OCI-LY3 (cell line): ENCODE results near the gene BRD1.

Source experiments
- H2AFZ ChIP-seq: fragments of 200-600, 300-600 bp; shearing (Covaris generic); 2 replicates; pipeline ENCODE4 v1.6.0; 2014; ENCODE audit warnings: antibody characterized with exemption, low read depth, low read length
- H3K27ac ChIP-seq: fragments of 200-600, 300-600 bp; sonication (generic); 2 replicates; pipeline ENCODE4 v1.5.1; 2014; ENCODE audit warnings: mild to moderate bottlenecking, low read length, moderate library complexity, mixed read lengths
- H3K27me3 ChIP-seq: fragments of 200-600, 300-600 bp; sonication (generic); 2 replicates; pipeline ENCODE4 v1.6.1; 2014; ENCODE audit warnings: low read depth, low read length, mixed read lengths
- H3K36me3 ChIP-seq: fragments of 200-600, 300-600 bp; sonication (generic); replicated peaks from 2 replicates; pipeline ENCODE3; 2014; ENCODE audit warnings: low read depth, low read length, mixed read lengths
- H3K4me1 ChIP-seq: fragments of 300-600, 200-600 bp; sonication (generic); 2 replicates; pipeline ENCODE4 v1.6.1; 2014; ENCODE audit warnings: low read length, mixed read lengths
- H3K4me2 ChIP-seq: fragments of 200-600, 300-600 bp; sonication (generic); 2 replicates; pipeline ENCODE4 v1.6.1; 2014; ENCODE audit warnings: low read length, mixed read lengths
- H3K4me3 ChIP-seq: fragments of 300-600, 200-600 bp; sonication (generic); 2 replicates; pipeline ENCODE4 v1.5.1; 2014; ENCODE audit warnings: antibody characterized with exemption, mild to moderate bottlenecking, low read length, moderate library complexity
- H3K79me2 ChIP-seq: fragments of 300-600, 200-600 bp; shearing (Covaris generic); 2 replicates; pipeline ENCODE4 v1.6.1; 2014; ENCODE audit warnings: mild to moderate bottlenecking, low read length, mixed read lengths
- H3K9ac ChIP-seq: fragments of 300-600, 200-600 bp; shearing (Covaris generic); 2 replicates; pipeline ENCODE4 v1.6.0; 2014; ENCODE audit warnings: mild to moderate bottlenecking, low read length, moderate library complexity
- H3K9me3 ChIP-seq: fragments of 200-600, 300-600 bp; shearing (Covaris generic); 2 replicates; pipeline ENCODE4 v1.6.1; 2014; ENCODE audit warnings: low read length, mixed read lengths; ENCODE audit not compliant: insufficient read depth
- H4K20me1 ChIP-seq: fragments of 200-600, 300-600 bp; sonication (generic); 2 replicates; pipeline ENCODE4 v1.6.1; 2016; ENCODE audit warnings: low read length, mixed read lengths; ENCODE audit not compliant: insufficient read depth
- EZH2phosphoT487 ChIP-seq: fragments of 200-600 bp; shearing (Covaris generic); IDR thresholded peaks from 2 replicates; pipeline ENCODE4 v1.6.1; 2018; ENCODE audit warnings: antibody characterized with exemption, mixed run types, low read depth
- TF ChIP-seq, protein P1 (sequence below): fragments of 200-600, 300-600 bp; sonication (generic); IDR thresholded peaks from 2 replicates; pipeline ENCODE4 v1.5.1; 2014; ENCODE audit warnings: antibody characterized with exemption, low read length, low read depth

The BRD1 gene

DNA sequence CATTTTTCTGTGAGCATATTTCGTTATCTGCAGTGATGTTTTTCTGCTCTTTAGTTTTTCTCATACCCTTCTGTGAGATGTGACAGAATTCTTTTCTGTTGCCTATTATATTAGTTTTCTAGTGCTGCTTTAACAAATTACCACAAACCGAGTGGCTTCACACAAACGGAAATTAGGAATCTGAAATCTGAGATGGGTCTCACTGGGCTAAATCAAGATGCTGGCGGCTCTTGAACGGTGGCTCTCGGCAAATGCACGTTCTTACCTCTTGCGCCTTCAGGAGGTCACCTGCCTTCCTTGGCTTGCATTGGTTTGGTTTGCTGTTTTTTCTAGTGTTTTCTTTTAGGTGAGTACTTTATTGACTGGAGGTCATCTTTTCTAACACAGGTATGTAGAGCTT is 39.0 kb upstream of the BRD1 start:
- Histone ChIP-seq H3K36me3 (peaks cover 43% of the 10 kb centered on the region), H3K4me2 (no peak overlapping the region), H3K9me3 (no peaks in the 10 kb centered on the region; the same call in 1 of the 2 replicates), H3K4me3 (no peak overlapping the region), H3K27me3 (no peaks in the 10 kb centered on the region), H3K27ac (no peak overlapping the region), H3K9ac (no peak overlapping the region), H3K79me2 (peaks cover 96% of the 10 kb centered on the region), H3K4me1 (no peaks in the 10 kb centered on the region), H2AFZ (no peak overlapping the region), H4K20me1 (peaks cover 18% of the 10 kb centered on the region)
- TF ChIP-seq EZH2phosphoT487 = no peak
- TF ChIP-seq, protein P1, sequence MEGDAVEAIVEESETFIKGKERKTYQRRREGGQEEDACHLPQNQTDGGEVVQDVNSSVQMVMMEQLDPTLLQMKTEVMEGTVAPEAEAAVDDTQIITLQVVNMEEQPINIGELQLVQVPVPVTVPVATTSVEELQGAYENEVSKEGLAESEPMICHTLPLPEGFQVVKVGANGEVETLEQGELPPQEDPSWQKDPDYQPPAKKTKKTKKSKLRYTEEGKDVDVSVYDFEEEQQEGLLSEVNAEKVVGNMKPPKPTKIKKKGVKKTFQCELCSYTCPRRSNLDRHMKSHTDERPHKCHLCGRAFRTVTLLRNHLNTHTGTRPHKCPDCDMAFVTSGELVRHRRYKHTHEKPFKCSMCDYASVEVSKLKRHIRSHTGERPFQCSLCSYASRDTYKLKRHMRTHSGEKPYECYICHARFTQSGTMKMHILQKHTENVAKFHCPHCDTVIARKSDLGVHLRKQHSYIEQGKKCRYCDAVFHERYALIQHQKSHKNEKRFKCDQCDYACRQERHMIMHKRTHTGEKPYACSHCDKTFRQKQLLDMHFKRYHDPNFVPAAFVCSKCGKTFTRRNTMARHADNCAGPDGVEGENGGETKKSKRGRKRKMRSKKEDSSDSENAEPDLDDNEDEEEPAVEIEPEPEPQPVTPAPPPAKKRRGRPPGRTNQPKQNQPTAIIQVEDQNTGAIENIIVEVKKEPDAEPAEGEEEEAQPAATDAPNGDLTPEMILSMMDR = no peak

DNA sequence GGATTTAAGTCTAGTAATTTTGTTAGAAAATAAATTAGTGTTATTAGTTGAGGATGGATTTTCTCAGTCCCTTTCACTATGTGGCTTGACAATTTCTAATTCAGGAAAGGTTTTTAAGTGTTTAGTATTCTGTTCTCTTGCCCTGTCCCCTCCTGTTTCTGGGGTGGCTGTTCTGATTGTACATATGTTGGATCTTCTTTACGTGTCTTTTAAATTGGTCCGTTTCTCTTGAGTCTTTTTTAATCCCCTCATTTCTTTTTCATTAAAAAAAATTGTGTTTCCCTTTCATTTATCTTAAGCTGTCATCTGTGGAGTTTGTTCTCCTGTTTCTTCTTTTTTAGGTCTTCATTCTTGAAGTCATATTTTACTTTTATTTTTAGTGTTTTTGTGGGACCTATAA is 38.5 kb upstream of the BRD1 start:
- Histone ChIP-seq H4K20me1 (peaks cover 20% of the 10 kb centered on the region), H3K36me3 (peaks cover 43% of the 10 kb centered on the region), H2AFZ (no peak overlapping the region), H3K9ac (no peak overlapping the region), H3K27me3 (no peaks in the 10 kb centered on the region), H3K4me3 (no peak overlapping the region), H3K79me2 (peaks cover 97% of the 10 kb centered on the region), H3K4me2 (no peak overlapping the region), H3K4me1 (no peaks in the 10 kb centered on the region), H3K9me3 (no peaks in the 10 kb centered on the region; the same call in 1 of the 2 replicates), H3K27ac (no peak overlapping the region)
- no peak for TF ChIP-seq EZH2phosphoT487
- TF ChIP-seq, protein P1 = no peak

DNA sequence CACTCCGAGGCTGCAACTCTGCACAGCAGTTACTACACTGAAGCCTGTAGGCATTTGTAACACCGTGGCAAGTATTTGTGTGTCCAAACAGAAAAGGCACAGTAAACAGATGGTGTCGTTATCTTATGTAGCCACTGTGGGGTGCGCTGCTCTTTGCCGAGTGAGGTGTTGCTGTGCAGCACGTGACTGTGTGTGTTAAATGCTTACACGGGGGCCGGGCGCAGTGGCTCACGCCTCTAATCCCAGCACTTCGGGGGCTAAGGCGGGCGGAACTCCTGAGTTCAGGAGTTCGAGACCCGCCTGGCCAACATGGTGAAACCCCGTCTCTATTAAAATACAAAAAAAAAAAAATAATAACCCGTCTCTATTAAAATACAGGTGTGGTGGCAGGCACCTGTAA is 37.5 kb upstream of the BRD1 start:
- Histone ChIP-seq H3K4me3 (no peak overlapping the region), H3K4me2 (no peak overlapping the region), H3K4me1 (no peaks in the 10 kb centered on the region), H4K20me1 (peaks cover 16% of the 10 kb centered on the region), H3K36me3 (peaks cover 41% of the 10 kb centered on the region), H3K9me3 (no peaks in the 10 kb centered on the region; the same call in 1 of the 2 replicates), H3K27ac (no peak overlapping the region), H3K27me3 (no peaks in the 10 kb centered on the region), H3K79me2 (peaks cover 97% of the 10 kb centered on the region), H2AFZ (no peak overlapping the region), H3K9ac (no peak overlapping the region)
- TF ChIP-seq, protein P1 = no peak
- TF ChIP-seq EZH2phosphoT487 = no peak

DNA sequence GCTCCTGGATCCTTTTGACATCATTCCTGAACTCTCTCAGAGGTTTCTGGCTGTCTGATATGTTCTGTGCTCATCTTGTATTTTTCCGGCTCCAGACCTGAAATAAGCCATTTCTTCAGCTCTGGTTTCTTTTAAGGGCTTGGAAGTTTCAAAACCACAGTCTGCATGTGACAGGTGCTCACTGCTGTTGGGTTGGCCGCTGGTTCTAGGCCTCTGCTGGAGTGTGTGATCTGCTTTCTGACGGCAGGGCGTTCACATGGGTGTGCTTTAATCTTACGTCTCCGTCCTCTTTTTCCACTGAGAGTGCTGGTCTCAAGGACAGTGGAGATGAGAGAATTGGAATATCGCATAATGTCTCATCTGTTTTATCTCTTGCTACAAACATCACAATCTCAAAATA is 36.3 kb upstream of the BRD1 start:
- no peak for TF ChIP-seq EZH2phosphoT487
- TF ChIP-seq, protein P1 = no peak
- no peaks in the 10 kb centered on the region for H3K4me1 ChIP-seq
- no peaks in the 10 kb centered on the region for H3K27me3 ChIP-seq
- peaks cover 16% of the 10 kb centered on the region for H4K20me1 ChIP-seq
- H3K4me2 ChIP-seq = no peak overlapping the region
- H3K9me3 ChIP-seq = no peaks in the 10 kb centered on the region; the same call in 1 of the 2 replicates
- no peak overlapping the region for H3K27ac ChIP-seq
- no peak overlapping the region for H3K4me3 ChIP-seq
- peaks cover 96% of the 10 kb centered on the region for H3K79me2 ChIP-seq
- H3K9ac ChIP-seq = no peak overlapping the region
- H3K36me3 ChIP-seq = peaks cover 30% of the 10 kb centered on the region
- H2AFZ ChIP-seq = no peak overlapping the region
